Natural killer cell (primary cell): ENCODE results near the gene TMCC1. TPM values are rescaled to one million over a fixed set of nuclear protein-coding genes. Genes with fewer than 3 reads are reported as not detected.
"Not testable (repeated sequence)": the region's sequence is repeated elsewhere in the genome, so short reads cannot be mapped to it uniquely, and the experiment has no call there.

Experiments
- ATAC-seq, 3 donors: fragments of 150-1000 bp in 2 of 3; fragments of 200-7000 bp in 1 of 3; cut with Tn5 transposase; 1 replicate in 1 of 3; 2 replicates in 2 of 3; pipeline ENCODE4 v1.10.0; 2021; ENCODE audit warnings: mild to moderate bottlenecking in 2 of 3, moderate library complexity in 2 of 3
- DNase-seq, 2 donors: peaks; one replicate each; pipeline versions ENCODE4 v3.0.0 to v3.0.0-alpha.2; 2013 to 2021; ENCODE audit warnings: mixed read lengths in 1 of 2
- H3K27ac ChIP-seq: one replicate; pipeline ENCODE4 v1.5.1; 2013; ENCODE audit warnings: mild to moderate bottlenecking, low read length
- H3K27me3 ChIP-seq: one replicate; pipeline ENCODE4 v1.6.1; 2013; ENCODE audit warnings: low read length; ENCODE audit not compliant: control insufficient read depth, insufficient read depth
- H3K36me3 ChIP-seq: one replicate; pipeline ENCODE4 v1.6.1; 2013; ENCODE audit warnings: low read length; ENCODE audit not compliant: control insufficient read depth, insufficient read depth
- H3K4me1 ChIP-seq: one replicate; pipeline ENCODE4 v1.6.1; 2013; ENCODE audit warnings: low read length; ENCODE audit not compliant: control insufficient read depth, insufficient read depth
- H3K4me3 ChIP-seq: one replicate; pipeline ENCODE4 v1.5.1; 2013; ENCODE audit warnings: low read length
- H3K9me3 ChIP-seq: one replicate; pipeline ENCODE4 v1.6.1; 2013; ENCODE audit warnings: low read length; ENCODE audit not compliant: control insufficient read depth, insufficient read depth
- H3K27ac Mint-ChIP-seq, 2 donors: one replicate each; pipeline ENCODE4 v1.8.0; 2022; ENCODE audit warnings: mild to moderate bottlenecking in 2 of 2, mixed read lengths in 2 of 2, moderate library complexity in 1 of 2
- H3K27me3 Mint-ChIP-seq, 2 donors: one replicate each; pipeline ENCODE4 v1.8.0; 2022; ENCODE audit warnings: low read depth in 2 of 2, mixed read lengths in 2 of 2
- H3K36me3 Mint-ChIP-seq: one replicate; pipeline ENCODE4 v1.8.0; 2022; ENCODE audit warnings: mixed read lengths
- H3K4me1 Mint-ChIP-seq, 2 donors: one replicate each; pipeline ENCODE4 v1.8.0; 2022; ENCODE audit warnings: mixed read lengths in 2 of 2
- H3K4me3 Mint-ChIP-seq: one replicate; pipeline ENCODE4 v1.8.0; 2022; ENCODE audit warnings: mild to moderate bottlenecking, moderate library complexity, mixed read lengths
- H3K9me3 Mint-ChIP-seq, 2 donors: one replicate each; pipeline ENCODE4 v1.8.0; 2022; ENCODE audit warnings: mixed read lengths in 2 of 2
- CTCF ChIP-seq: fragments of 200-600 bp; IDR thresholded peaks from one replicate; pipeline ENCODE4 v1.8.0; 2022; ENCODE audit warnings: antibody characterized with exemption
- WGBS: methylation state at CpG from one replicate; pipeline ENCODE4 v1.1.7; 2013; ENCODE audit warnings: missing lambda C conversion rate; ENCODE audit not compliant: insufficient coverage; 5-methylcytosine and 5-hydroxymethylcytosine counted together
- intact Hi-C: fragments of 100-400 bp; cut with micrococcal nuclease; formaldehyde crosslinking; loops from one replicate; pipeline ENCODE4 v1.14.2; 2022
- total RNA-seq, 4 donors: library from RNA; stranded (reverse); fragments of 120-200 nt in 1 of 4; gene quantifications; one replicate each; pipeline versions ENCODE4 v1.2.3 to v1.2.4, GENCODE V29; 2013 to 2022

The TMCC1 gene
- total RNA-seq, 3 donors from 2014 or later (not counting 1 experiment from before 2014, with no cell fraction given): 26.4 to 36.7 (median 31.7) TPM

GRCh38 chr3:129908417-129908816 lies 14.9 kb upstream of the TMCC1 start:
- no peaks in the 10 kb centered on the region for H3K4me1 ChIP-seq
- Mint-ChIP-seq H3K9me3 (peaks cover 4 to 13% of the 10 kb centered on the region in 2 donors), H3K27ac (no peak overlapping the region), H3K27me3 (peaks cover 0 to 3% of the 10 kb centered on the region in 2 donors), H3K4me3 (no peak overlapping the region), H3K36me3 (peaks cover 30% of the 10 kb centered on the region), H3K4me1 (no peaks in the 10 kb centered on the region)
- H3K27me3 ChIP-seq: no peaks in the 10 kb centered on the region
- 100% methylated on average over 1 of the region's 1 CpG for WGBS
- H3K36me3 ChIP-seq: no peaks in the 10 kb centered on the region
- intact Hi-C loops: no loop called here
- TF ChIP-seq CTCF: no peak
- peaks cover 18% of the 10 kb centered on the region for H3K9me3 ChIP-seq
- no peak overlapping the region for H3K4me3 ChIP-seq
- ATAC-seq (no peak), DNase-seq (no peak)
- no peak overlapping the region for H3K27ac ChIP-seq

- H3K27ac Mint-ChIP-seq, H3K4me3 Mint-ChIP-seq, H3K27me3 Mint-ChIP-seq, ATAC-seq, H3K27me3 ChIP-seq, DNase-seq, H3K4me1 ChIP-seq, H3K4me1 Mint-ChIP-seq, H3K4me3 ChIP-seq, H3K27ac ChIP-seq, H3K9me3 Mint-ChIP-seq, H3K36me3 ChIP-seq, intact Hi-C loops: not testable (repeated sequence)
- peaks cover 11% of the 10 kb centered on the region for H3K9me3 ChIP-seq
- H3K36me3 Mint-ChIP-seq: peaks cover 20% of the 10 kb centered on the region
- WGBS: 98% methylated on average over 4 of the region's 4 CpGs
Measured at GRCh38 chr3:129901272-129901671, 7.8 kb upstream of the TMCC1 start.

- H3K9me3 ChIP-seq: no peaks in the 10 kb centered on the region
- Mint-ChIP-seq H3K27me3 (no peaks in the 10 kb centered on the region), H3K36me3 (no peaks in the 10 kb centered on the region), H3K27ac (no peak overlapping the region), H3K4me3 (no peak overlapping the region), H3K4me1 (peaks cover 17% of the 10 kb centered on the region in 2 donors), H3K9me3 (no peaks in the 10 kb centered on the region)
- H3K27me3 ChIP-seq: no peaks in the 10 kb centered on the region
- H3K27ac ChIP-seq: no peak overlapping the region
- ATAC-seq (no peak), DNase-seq (no peak)
- no peak for TF ChIP-seq CTCF
- WGBS: 54% methylated on average over 3 of the region's 3 CpGs
- H3K4me1 ChIP-seq: peaks cover 16% of the 10 kb centered on the region
- no peak overlapping the region for H3K4me3 ChIP-seq
- H3K36me3 ChIP-seq: no peaks in the 10 kb centered on the region
- intact Hi-C loops: no loop called here
Measured at GRCh38 chr3:129897026-129897425, 3.5 kb upstream of the TMCC1 start.

- H3K27me3 Mint-ChIP-seq: no peaks in the 10 kb centered on the region
- ATAC-seq (peak; percentile 77 to 87 (median 81)), DNase-seq (peak; percentile 76 to 84)
- peaks cover 37 to 39% of the 10 kb centered on the region in 2 donors for H3K4me1 Mint-ChIP-seq
- peak overlapping the region; percentile 81 to 84 for H3K27ac Mint-ChIP-seq
- no peaks in the 10 kb centered on the region for H3K36me3 Mint-ChIP-seq
- H3K9me3 Mint-ChIP-seq: no peaks in the 10 kb centered on the region
- no peak for TF ChIP-seq CTCF
- peak overlapping the region; percentile 89 for H3K4me3 Mint-ChIP-seq
- WGBS: under 1% methylated on average over 62 of the region's 62 CpGs
- H3K9me3 ChIP-seq: no peaks in the 10 kb centered on the region
- H3K27ac ChIP-seq: peak overlapping the region; percentile 80
- peak overlapping the region; percentile 65 for H3K4me3 ChIP-seq
- peaks cover 16% of the 10 kb centered on the region for H3K4me1 ChIP-seq
- intact Hi-C loops: loop anchor here (2.0 to 5.0 kb wide), 2 partner anchors 219 to 452 kb away; partner anchors contain the start of gene IFT122
- H3K27me3 ChIP-seq: no peaks in the 10 kb centered on the region
- H3K36me3 ChIP-seq: peaks cover 3% of the 10 kb centered on the region
Measured at GRCh38 chr3:129892857-129893580, 492 bp downstream of the TMCC1 start.
